GM19324 (cell line): ENCODE data around the gene RNF144A.

Source experiments
- ATAC-seq: cut with Tn5 transposase; IDR thresholded peaks from one replicate; pipeline ENCODE4 v1.9.1; 2021; ENCODE audit warnings: mild to moderate bottlenecking, moderate library complexity; ENCODE audit not compliant: unreplicated experiment, low FRiP score

RNF144A gene

GRCh38 chr2:7035884-7036283, 118.7 kb downstream of the RNF144A start:
- no peak for ATAC-seq

DNA sequence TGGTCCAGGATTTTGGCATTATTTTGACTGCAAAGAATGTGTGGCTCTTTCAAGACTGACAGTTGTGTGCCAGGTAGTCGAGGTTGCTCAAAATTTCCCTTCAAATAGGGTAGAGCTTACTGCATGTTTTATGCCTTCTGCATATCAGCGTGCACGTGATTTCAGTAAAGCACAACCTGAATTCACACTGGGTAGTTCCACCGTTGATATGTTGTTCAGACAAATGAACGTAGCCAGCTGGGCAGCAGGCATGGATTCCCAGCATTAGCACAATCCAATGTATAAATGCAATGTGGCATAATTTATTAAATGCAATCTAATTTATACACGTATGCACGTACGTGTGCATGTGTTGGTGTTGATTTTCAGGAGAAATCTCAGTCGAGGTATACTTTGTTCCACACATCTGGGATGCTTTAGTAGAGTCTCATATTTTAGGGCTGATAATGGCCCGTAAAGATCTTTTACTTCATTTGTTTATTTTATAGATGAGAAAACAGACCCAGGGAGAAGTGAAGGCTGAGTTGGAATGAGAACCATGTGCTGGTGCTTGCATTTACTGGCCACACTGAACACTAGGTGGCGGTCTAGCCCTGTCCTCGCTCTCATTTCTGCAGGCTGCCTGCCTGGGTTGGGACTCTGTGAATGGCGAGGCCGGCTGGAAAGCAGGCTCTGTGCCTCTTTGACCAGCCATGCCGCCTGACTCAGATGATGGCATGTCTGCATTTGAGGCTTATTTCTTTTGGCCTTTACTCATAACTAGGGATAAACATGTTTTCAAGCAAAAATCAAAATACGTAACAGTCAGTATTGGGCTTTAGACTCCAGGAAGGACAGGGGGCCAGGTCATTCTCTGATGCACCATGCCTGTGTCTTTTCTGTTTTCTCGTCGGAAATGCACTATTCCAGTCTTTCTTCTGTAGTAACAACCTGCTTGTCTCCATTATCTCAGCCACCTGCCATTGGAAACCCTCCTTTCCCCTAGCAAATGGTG, 120.4 kb downstream of the RNF144A start:
- ATAC-seq = peak; percentile 84

DNA sequence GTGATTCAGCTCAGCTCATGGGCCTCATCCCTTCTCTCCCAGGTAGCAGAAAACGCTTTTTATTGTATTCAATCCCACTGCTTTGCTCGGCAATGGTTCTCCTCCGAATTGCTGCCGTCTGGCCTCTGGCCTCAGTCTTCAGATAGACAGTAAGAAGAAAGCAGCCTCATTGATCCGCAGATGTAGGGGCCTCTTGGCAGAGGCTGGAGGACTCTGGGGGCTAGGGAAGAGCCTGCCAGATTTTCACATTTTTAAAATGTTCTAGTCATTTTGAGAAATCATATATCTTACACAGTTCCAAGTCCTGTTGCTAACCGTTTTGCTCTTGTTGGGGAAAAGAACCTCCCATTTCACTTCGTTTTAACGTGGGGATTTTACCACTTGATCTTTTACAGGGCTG, 123.3 kb downstream of the RNF144A start:
- no peak for ATAC-seq

DNA sequence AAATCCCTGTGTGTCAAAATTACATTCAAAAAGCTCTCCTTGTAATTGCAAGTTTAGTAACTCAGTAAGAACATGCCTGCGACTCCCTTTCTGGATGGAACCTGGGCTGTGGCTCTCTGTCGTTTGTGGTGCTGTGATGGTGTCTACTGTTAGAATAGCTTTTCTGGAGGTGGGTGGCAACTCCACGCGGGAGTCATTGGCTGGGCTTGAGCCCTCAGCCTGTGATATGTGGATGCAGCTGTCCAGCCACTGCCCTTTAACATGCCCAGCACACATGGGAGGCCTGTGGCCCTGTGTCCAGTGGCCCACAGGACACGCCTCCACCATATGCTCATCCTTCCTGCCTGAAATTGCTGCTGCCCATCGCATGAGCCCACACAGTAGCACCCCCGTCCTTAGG, 124.2 kb downstream of the RNF144A start:
- ATAC-seq = no peak

DNA sequence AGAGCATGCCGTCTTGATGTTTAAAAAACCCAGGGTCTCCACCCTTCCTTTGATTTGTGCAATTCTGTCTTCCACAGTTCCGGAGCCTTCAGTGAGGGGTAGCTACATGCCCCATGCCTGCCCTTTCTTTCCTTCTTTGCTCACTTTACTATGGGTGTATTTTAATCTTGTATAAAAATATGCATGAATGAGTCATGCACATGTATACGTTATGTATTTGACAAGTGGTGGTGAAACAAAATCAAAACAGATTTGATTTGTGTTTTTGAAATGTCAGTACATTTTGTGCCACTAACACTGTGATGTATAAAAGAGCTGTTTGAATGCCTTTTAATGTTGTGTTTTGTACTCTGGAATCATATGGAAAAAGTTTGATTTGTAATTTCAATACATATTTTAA, 126.5 kb downstream of the RNF144A start:
- ATAC-seq = no peak

DNA sequence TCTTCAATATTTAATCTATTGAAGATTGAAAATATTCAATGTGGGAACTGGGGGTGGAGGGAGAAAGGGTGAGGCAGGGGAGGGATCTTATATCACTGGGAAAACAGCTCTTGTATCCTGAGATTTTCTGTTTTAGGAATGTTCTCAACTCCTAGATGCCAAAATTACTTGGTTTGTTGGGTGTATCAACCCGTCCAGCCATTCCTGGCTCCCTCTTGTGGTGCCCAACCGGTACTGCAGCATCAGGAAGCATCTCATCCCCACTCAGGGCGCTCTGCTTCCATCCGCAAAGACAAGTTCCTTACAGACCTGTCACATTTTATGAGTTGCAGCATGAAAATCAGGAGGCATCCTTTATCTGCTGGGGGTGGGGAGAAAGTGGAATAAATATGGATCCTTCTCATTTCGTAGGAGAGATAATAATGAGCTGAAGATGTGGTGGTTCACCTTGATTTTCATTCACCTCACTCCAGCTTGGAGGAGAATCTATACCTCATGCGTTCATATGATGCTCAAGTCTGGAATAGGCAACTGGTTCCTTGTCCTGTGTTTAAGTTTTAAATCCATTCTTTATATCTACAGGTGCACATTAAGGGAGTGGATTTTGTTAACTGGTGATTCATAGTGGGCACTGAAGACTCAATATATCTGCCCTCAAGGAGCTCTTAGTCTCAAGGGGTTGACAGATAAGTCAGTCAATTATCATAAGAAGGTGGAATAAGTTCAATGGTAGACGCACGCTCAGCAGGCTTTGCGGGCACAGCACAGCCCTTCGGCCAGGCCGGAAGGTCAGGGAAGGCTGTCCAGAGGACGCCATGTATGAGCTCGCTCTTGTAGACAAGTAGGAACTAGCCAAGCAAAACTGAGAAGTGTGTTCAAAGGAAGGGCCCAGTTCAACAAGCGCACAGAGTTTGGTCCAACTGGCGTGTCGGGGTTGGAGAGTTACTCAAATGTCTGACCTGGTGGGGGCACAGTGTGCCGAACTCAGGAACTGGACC, 127.3 kb downstream of the RNF144A start:
- peak; percentile 50 for ATAC-seq

GRCh38 chr2:7045601-7046590, 128.7 kb downstream of the RNF144A start:
- ATAC-seq = no peak

GRCh38 chr2:7047661-7048060, 130.4 kb downstream of the RNF144A start:
- ATAC-seq = no peak

DNA sequence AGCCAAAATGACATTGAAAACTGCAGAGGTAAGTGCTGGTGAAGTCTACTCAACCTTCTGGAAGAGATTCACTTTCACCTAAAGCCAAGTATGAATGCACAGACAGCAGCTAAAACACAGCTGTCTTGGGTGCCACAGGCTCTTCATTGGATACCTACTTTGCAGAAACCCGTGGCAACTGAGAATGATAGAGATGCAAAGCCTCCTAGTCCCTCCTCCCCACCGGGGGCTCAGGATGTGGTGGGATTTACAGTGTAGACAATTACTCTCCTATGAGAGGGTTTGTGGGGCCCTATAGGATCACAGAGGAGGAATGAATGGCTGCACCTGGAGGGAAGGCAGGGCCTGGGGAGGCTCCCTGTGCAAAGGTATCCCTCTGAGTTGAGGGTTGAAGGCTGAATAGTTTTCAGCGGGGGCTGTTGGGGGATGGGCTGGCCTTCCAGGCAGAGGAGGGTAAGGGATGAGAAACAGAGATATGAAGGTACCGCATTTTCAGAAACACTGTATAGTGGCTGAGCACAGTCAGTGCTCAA, 131.6 kb downstream of the RNF144A start:
- ATAC-seq = no peak

DNA sequence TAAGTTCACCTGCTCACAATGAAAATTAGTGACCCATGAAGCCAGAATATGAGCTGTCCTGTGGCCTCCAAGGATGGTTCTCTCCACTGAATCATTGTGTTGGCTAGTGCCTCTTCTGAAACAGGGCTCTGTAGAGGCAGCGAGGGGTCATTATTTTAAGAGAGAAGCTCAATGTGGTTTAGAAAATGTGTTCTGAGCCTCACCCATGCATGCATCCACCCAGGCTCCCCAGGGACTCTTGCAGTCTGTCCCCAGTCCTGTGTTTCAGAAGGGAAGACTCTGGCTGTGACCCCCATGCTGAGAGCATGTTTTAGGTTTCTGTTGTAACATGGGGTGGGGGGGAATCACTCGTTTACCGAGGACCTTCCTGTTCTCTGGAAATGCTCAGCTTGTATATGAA, 135.2 kb downstream of the RNF144A start:
- peak; percentile 43 for ATAC-seq

- ATAC-seq = no peak
Observed at GRCh38 chr2:7053650-7054265, 136.5 kb downstream of the RNF144A start.

GRCh38 chr2:7057865-7058400, 140.7 kb downstream of the RNF144A start:
- no peak for ATAC-seq

- ATAC-seq = no peak
Observed at GRCh38 chr2:7060156-7060555, 142.9 kb downstream of the RNF144A start.

DNA sequence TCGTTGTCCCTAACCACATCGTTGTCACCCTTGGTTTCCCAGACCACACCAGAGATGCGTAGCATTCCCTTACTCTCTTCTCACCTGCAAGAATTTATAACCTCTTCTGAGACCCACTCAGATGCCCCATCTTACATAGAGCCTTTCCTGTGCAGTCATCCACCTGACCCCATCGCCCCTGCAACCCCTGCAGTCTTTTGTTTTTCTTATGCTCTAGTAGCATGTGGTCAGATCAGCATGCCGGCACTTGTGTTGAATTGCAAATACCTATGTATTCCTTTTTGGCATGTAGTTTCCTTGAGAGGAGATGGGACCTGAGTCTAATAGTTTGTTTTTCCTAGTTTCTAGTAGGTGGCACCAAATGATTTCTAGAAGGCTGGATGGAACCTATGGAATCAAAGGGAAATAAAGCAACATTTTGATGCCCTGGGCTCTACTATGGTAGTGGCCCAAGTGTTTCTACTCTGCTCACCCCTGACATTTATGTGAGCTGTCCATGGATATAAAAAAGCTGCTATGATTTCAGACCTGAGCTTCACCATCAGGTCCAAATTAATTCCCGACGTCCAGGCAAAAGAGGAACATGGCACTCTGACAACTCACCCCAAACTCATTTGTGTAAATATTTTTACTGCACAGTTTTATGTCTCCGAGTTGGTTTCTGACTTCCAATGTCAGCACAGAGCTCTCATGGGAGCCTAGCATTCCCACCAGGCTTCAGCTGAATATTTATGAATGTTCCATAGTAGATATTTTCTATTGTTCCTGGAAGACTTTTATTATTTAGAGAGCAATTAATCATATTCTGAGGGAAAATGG, 143.6 kb downstream of the RNF144A start:
- ATAC-seq = no peak

DNA sequence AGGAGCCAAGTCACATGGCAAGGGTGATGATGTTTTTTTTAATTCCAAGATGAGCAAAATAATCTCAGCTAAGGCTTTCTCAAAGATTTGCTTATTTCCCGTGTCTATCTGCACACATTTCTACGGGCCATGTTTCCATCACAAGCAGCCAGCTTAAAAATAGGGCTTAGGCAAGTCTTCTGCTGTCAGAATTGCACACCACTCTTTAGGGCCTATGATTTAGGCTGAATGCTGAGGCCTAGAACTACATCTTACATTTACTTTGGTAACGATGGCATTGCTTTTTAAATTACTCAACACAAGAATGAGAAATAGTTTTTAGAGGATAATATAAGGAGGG, 144.2 kb downstream of the RNF144A start:
- ATAC-seq = no peak

DNA sequence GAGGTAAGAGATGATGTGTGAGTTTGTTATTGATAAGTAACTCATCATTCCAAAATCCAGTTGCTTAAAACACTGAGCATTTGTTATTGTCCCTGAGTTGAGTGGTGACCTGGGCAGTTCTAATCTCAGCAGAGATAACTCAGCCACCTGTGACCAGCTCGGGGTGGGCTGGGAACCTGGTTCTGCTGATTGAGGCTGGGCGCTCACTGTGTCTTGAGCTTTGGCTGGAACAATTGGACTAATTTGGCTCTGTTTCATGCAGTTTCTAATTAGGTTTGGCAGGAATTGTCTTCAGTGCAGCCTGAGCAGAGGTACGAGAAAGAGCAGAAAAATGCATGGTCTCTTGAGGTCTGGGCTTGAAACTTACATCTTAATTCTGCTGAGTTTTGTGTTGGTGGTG, 144.7 kb downstream of the RNF144A start:
- ATAC-seq = no peak

DNA sequence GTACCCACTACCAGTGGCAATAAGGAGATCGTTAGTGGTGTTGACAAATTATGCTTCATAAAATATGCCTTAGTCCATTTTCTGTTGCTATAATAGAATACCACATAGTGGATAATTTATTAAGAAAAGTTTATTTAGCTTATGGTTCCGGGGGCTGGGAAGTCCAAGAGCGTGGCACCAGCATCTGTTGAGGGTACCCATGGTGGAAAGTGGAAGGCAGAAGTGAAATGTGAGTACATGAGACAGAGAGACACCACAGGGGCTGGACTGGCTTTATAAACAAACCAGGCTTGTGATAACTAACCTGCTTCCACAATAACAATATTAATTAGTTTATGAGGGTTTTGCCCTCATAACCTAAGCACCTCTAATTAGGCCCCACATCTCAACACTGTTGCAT, 146.6 kb downstream of the RNF144A start:
- no peak for ATAC-seq

DNA sequence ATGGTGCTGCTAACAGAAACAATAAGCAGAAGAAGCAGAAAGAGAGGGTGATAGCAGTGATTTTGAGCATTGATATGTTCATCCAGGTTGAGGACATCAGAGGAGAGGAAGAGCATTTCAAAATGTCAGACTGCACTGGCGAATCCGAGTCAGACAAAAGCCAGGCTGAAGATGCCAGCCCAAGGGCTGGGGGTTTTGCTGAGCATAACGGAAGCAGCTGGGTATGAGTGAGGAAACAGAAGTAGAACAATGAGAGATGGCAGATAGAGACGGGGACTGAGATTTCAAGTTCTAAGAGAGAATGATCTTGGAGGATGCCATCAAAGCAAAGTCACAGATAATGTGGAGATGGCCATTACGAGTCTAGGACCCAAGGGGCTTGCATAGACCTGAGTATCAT, 151.2 kb downstream of the RNF144A start:
- ATAC-seq = no peak
